SK-N-SH treated with all-trans-retinoic acid at 6 μM for 48 hours (cell line): Measurements from ENCODE around the gene KCNMA1.
"Not testable (repeated sequence)": the region's sequence is repeated elsewhere in the genome, so short reads cannot be mapped to it uniquely, and the experiment has no call there.

Experiments used
- ATAC-seq: fragments of 200-7000 bp; cut with Tn5 transposase; 3 replicates; pipeline ENCODE4 v1.9.1; 2020; ENCODE audit warnings: mild to moderate bottlenecking, moderate library complexity
- ARNTL ChIP-seq: fragments of 450-650 bp; formaldehyde crosslinking; IDR thresholded peaks from 2 replicates; pipeline ENCODE4 v1.5.0; 2020; ENCODE audit warnings: low read depth, mild to moderate bottlenecking, moderate library complexity, borderline replicate concordance
- BACH2 ChIP-seq: fragments of 250-450 bp; sonication (Bioruptor Pico); IDR thresholded peaks from 2 replicates; pipeline ENCODE4 v1.9.0; 2021; ENCODE audit warnings: mild to moderate bottlenecking, borderline replicate concordance
- CSDC2 ChIP-seq: fragments of 250-450 bp; sonication (Bioruptor Pico); IDR thresholded peaks from 2 replicates; pipeline ENCODE4 v1.5.0; 2020; ENCODE audit warnings: mild to moderate bottlenecking, moderate library complexity
- CSRNP3 ChIP-seq: fragments of 250-450 bp; sonication (Bioruptor Pico); IDR thresholded peaks from 2 replicates; pipeline ENCODE4 v1.5.1; 2021; ENCODE audit warnings: mild to moderate bottlenecking, moderate library complexity
- ESRRG ChIP-seq: fragments of 250-450 bp; sonication (Bioruptor Pico); IDR thresholded peaks from 2 replicates; pipeline ENCODE4 v1.6.1; 2021; ENCODE audit warnings: mild to moderate bottlenecking
- OSR1 ChIP-seq: fragments of 250-450 bp; sonication (Bioruptor Pico); IDR thresholded peaks from 2 replicates; pipeline ENCODE4 v1.8.0; 2022; ENCODE audit warnings: moderate library complexity, mild to moderate bottlenecking, inconsistent platforms
- POU6F1 ChIP-seq: fragments of 250-450 bp; sonication (Bioruptor Pico); IDR thresholded peaks from 2 replicates; pipeline ENCODE4 v1.8.0; 2021; ENCODE audit warnings: low read depth, mild to moderate bottlenecking, moderate library complexity, borderline replicate concordance
- PPARA ChIP-seq: fragments of 250-450 bp; sonication (Bioruptor Pico); IDR thresholded peaks from 2 replicates; pipeline ENCODE4 v1.5.0; 2020; ENCODE audit warnings: mild to moderate bottlenecking, borderline replicate concordance
- RARB ChIP-seq: fragments of 250-450 bp; sonication (Bioruptor Pico); IDR thresholded peaks from 2 replicates; pipeline ENCODE4 v1.8.0; 2021; ENCODE audit warnings: mild to moderate bottlenecking, moderate library complexity
- SNAI2 ChIP-seq: fragments of 250-450 bp; sonication (Bioruptor Pico); IDR thresholded peaks from 2 replicates; pipeline ENCODE4 v1.5.0; 2020; ENCODE audit warnings: mild to moderate bottlenecking, moderate library complexity
- TOX ChIP-seq: fragments of 250-450 bp; sonication (Bioruptor Pico); IDR thresholded peaks from 2 replicates; pipeline ENCODE4 v1.8.0; 2021; ENCODE audit warnings: mild to moderate bottlenecking, moderate library complexity, borderline replicate concordance
- ZFP3 ChIP-seq: fragments of 250-450 bp; sonication (Bioruptor Pico); IDR thresholded peaks from 2 replicates; pipeline ENCODE4 v1.5.0; 2020; ENCODE audit warnings: mild to moderate bottlenecking, moderate library complexity
- ZNF565 ChIP-seq: fragments of 450-650 bp; formaldehyde crosslinking; conservative IDR thresholded peaks from 2 replicates; pipeline ENCODE4 v1.5.0; 2020; ENCODE audit warnings: low read depth, mild to moderate bottlenecking, moderate library complexity
- ZNF70 ChIP-seq: fragments of 450-650 bp; formaldehyde crosslinking; IDR thresholded peaks from 2 replicates; pipeline ENCODE4 v1.5.0; 2020; ENCODE audit warnings: mild to moderate bottlenecking, moderate library complexity
- ZNF8 ChIP-seq: fragments of 450-650 bp; formaldehyde crosslinking; IDR thresholded peaks from 2 replicates; pipeline ENCODE4 v1.5.0; 2020; ENCODE audit warnings: mild to moderate bottlenecking, moderate library complexity
- TF ChIP-seq, protein P1 (sequence below): fragments of 250-450 bp; sonication (Bioruptor Pico); IDR thresholded peaks from 2 replicates; pipeline ENCODE4 v1.5.1; 2020; ENCODE audit warnings: low read depth, mild to moderate bottlenecking, moderate library complexity
- TF ChIP-seq, protein P2 (sequence below): fragments of 250-450 bp; sonication (Bioruptor Pico); IDR thresholded peaks from 2 replicates; pipeline ENCODE4 v1.8.0; 2020; ENCODE audit warnings: mild to moderate bottlenecking, moderate library complexity, borderline replicate concordance

The KCNMA1 gene

DNA sequence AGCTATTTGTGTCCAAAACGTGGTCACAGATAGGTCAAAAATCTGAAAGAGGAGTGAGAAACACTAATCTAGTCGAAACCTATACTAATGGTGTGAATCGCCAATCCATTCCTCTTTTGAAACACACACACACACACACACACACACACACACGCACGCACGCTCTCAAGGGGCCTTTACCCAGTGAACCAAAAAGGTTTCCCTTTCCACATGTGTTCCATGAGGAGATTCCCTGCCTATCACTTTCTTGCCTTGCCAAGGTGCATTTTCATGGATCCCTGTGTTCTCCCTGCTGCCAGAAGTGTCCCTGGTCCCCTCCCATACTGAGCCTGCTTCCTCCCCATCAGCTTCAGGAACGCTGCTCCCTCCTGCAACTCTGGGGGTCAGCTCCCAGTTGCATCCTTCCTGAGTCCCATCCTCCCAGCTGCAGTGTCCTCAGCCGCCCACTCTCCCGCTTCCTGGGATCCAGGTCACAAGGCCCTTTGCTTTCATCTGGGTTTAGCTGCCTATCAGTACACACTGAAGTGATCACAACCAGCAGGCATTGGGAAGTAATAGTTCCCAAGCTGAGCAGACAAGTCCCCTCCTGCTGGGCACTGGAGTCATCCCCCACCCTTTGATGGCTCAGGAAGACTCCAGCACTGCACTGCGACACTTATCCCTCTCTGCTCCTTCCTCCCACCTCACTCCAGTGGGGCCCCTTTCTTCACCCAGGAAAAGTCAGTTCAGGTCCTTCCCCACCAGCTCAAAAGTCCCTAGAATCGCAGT is 49.2 kb upstream of the KCNMA1 start (continued):
- no peak for TF ChIP-seq ARNTL (CRISPR knock-in tag)

DNA sequence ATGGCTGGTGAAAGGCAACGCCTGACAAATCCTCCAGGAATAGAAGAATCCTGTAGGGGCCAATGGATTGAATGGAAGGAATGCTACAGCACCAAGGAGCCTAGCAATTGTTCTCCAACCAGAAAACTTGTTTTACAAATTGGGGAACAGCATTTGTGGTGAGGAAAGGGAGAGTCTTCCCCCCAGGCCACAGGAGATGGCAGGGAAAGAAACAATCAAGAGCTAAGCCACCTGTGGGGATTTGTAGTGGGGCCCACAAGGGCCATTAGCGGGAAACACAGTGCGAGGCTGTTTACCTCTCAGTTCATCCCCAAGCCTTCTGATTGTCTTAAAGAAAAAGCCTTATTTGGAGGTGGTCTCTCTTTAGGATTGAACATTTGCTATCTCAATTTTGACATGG is 48.5 kb upstream of the KCNMA1 start:
- TF ChIP-seq PPARA (CRISPR knock-in tag) (no peak), ZNF8 (no peak), ESRRG (CRISPR knock-in tag) (no peak), CSDC2 (CRISPR knock-in tag) (no peak), CSRNP3 (CRISPR knock-in tag) (no peak), OSR1 (CRISPR knock-in tag) (no peak), POU6F1 (CRISPR knock-in tag) (no peak)
- TF ChIP-seq, protein P1, sequence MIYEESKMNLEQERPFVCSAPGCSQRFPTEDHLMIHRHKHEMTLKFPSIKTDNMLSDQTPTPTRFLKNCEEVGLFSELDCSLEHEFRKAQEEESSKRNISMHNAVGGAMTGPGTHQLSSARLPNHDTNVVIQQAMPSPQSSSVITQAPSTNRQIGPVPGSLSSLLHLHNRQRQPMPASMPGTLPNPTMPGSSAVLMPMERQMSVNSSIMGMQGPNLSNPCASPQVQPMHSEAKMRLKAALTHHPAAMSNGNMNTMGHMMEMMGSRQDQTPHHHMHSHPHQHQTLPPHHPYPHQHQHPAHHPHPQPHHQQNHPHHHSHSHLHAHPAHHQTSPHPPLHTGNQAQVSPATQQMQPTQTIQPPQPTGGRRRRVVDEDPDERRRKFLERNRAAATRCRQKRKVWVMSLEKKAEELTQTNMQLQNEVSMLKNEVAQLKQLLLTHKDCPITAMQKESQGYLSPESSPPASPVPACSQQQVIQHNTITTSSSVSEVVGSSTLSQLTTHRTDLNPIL, result no peak
- no peak for ATAC-seq

GRCh38 chr10:77685432-77685831 is 47.8 kb upstream of the KCNMA1 start:
- no peak for ATAC-seq
- TF ChIP-seq ZNF70 (no peak), BACH2 (no peak), TOX (CRISPR knock-in tag) (no peak), SNAI2 (no peak), ARNTL (CRISPR knock-in tag) (no peak), RARB (CRISPR knock-in tag) (no peak)
- TF ChIP-seq, protein P1, result no peak

- ATAC-seq, result not testable (repeated sequence)
Observed at GRCh38 chr10:77683088-77683432, 45.5 kb upstream of the KCNMA1 start.

DNA sequence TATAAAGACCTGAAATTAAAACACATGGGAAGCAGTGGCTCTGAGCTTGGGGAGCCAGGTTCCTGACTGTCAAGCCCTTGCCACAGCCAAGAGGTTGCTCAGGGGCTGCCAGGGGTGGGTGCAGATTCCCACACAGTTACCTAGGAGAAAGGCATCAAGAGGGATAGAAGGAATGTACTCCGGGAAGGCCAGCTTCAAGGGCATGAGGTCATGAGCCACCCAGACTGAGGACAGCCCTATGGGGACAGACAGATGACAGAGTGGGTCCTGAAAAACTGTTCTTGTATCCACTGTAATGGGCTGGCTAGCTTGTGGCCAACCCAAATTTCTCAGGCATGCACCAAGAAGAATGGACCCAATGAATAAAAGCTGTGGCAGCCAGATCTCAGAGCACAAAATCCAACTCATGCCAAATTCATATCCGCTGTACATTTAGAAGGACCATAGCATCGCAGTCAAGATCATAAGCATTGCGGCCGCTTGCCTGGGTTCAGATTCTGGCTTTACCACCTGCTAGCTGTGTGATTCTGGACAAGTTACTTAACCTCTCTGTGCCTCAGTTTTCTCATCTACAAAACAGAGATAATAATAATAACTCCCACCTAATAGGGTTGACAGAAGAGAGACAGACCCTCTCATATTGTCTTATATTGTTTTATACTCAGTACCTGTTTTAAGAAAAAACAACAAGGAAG is 44.9 kb upstream of the KCNMA1 start:
- TF ChIP-seq, protein P2, sequence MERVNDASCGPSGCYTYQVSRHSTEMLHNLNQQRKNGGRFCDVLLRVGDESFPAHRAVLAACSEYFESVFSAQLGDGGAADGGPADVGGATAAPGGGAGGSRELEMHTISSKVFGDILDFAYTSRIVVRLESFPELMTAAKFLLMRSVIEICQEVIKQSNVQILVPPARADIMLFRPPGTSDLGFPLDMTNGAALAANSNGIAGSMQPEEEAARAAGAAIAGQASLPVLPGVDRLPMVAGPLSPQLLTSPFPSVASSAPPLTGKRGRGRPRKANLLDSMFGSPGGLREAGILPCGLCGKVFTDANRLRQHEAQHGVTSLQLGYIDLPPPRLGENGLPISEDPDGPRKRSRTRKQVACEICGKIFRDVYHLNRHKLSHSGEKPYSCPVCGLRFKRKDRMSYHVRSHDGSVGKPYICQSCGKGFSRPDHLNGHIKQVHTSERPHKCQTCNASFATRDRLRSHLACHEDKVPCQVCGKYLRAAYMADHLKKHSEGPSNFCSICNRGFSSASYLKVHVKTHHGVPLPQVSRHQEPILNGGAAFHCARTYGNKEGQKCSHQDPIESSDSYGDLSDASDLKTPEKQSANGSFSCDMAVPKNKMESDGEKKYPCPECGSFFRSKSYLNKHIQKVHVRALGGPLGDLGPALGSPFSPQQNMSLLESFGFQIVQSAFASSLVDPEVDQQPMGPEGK (CRISPR knock-in tag), result no peak
- TF ChIP-seq ZNF565 (CRISPR knock-in tag) (no peak), OSR1 (CRISPR knock-in tag) (no peak), ZFP3 (CRISPR knock-in tag) (no peak), PPARA (CRISPR knock-in tag) (no peak)
- no peak for ATAC-seq
